Adrenal gland (tissue), 5 donors: ENCODE data around the gene UTP20.

ENCODE experiments used
- POLR2A ChIP-seq, 2 donors: fragments of 450-650 bp; IDR thresholded peaks; one replicate each; pipeline ENCODE4 v1.6.1; 2017; ENCODE audit warnings: antibody characterized with exemption in 2 of 2, mild to moderate bottlenecking in 2 of 2, moderate library complexity in 1 of 2
- TF ChIP-seq, protein P1 (sequence below), 6 experiments: fragments of 450-650 bp in 4 of 6; fragments of 200-600 bp in 2 of 6; sonication (generic) in 1 of 6; IDR thresholded peaks; 1 replicate in 5 of 6; 2 replicates in 1 of 6; pipeline versions ENCODE4 v1.5.1 to v1.8.0; 2016 to 2021; ENCODE audit warnings: antibody characterized with exemption in 6 of 6, mild to moderate bottlenecking in 2 of 6, moderate library complexity in 1 of 6
- donor health status: DM: no; HTN: no; CAD: no.

- TF ChIP-seq, protein P1, sequence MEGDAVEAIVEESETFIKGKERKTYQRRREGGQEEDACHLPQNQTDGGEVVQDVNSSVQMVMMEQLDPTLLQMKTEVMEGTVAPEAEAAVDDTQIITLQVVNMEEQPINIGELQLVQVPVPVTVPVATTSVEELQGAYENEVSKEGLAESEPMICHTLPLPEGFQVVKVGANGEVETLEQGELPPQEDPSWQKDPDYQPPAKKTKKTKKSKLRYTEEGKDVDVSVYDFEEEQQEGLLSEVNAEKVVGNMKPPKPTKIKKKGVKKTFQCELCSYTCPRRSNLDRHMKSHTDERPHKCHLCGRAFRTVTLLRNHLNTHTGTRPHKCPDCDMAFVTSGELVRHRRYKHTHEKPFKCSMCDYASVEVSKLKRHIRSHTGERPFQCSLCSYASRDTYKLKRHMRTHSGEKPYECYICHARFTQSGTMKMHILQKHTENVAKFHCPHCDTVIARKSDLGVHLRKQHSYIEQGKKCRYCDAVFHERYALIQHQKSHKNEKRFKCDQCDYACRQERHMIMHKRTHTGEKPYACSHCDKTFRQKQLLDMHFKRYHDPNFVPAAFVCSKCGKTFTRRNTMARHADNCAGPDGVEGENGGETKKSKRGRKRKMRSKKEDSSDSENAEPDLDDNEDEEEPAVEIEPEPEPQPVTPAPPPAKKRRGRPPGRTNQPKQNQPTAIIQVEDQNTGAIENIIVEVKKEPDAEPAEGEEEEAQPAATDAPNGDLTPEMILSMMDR (IDR thresholded peaks at IDR 0.05): no peak
- no peak for TF ChIP-seq POLR2A (IDR thresholded peaks at IDR 0.05)
Observed at GRCh38 chr12:101305794-101306193, 25.9 kb downstream of the UTP20 start.
